ENCODE results near the gene MACROD2.

DNA sequence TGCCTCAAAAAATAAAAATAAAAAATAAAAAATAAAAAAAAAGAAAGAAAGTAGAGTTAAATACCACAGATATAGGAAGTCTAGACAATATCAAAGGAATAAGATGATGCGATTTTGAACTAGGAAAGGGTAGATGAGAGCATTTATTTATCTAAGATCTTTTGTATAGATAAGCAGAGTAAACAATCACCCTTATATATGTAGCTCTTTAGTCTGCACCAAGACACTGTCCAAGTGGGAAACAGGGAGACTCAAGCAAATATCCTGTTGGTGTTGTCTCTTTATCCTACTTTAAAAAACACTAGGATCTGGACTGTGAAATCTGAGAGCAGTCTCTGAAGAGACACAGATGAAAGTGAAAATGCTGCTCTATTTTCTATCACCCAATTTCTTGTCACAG is 929.1 kb downstream of the MACROD2 start:
- no peak for TF ChIP-seq ZNF70 (CRISPR knock-in tag; IDR thresholded peaks at IDR 0.05)
- no peak for TF ChIP-seq RARB (CRISPR knock-in tag; IDR thresholded peaks at IDR 0.05)
- TF ChIP-seq CSRNP3 (CRISPR knock-in tag; IDR thresholded peaks at IDR 0.05): no peak
- no peak for TF ChIP-seq TSHZ2 (CRISPR knock-in tag; IDR thresholded peaks at IDR 0.05)
- TF ChIP-seq, protein P1, sequence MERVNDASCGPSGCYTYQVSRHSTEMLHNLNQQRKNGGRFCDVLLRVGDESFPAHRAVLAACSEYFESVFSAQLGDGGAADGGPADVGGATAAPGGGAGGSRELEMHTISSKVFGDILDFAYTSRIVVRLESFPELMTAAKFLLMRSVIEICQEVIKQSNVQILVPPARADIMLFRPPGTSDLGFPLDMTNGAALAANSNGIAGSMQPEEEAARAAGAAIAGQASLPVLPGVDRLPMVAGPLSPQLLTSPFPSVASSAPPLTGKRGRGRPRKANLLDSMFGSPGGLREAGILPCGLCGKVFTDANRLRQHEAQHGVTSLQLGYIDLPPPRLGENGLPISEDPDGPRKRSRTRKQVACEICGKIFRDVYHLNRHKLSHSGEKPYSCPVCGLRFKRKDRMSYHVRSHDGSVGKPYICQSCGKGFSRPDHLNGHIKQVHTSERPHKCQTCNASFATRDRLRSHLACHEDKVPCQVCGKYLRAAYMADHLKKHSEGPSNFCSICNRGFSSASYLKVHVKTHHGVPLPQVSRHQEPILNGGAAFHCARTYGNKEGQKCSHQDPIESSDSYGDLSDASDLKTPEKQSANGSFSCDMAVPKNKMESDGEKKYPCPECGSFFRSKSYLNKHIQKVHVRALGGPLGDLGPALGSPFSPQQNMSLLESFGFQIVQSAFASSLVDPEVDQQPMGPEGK (CRISPR knock-in tag; IDR thresholded peaks at IDR 0.05; ENCODE audit: borderline replicate concordance): no peak
- no peak for TF ChIP-seq TOX (CRISPR knock-in tag; IDR thresholded peaks at IDR 0.05; ENCODE audit: borderline replicate concordance)
- no peak for TF ChIP-seq GLIS3 (CRISPR knock-in tag; IDR thresholded peaks at IDR 0.05)
